Endothelial cell of umbilical vein (primary cell): ENCODE results near the gene RNF157. TPM values are rescaled to one million over a fixed set of nuclear protein-coding genes. Genes with fewer than 3 reads are reported as not detected.

Experiments used
- BruUV-seq: library from RNA; stranded (reverse); fragments of 400-500 nt; replicated peaks from 2 replicates; lab custom pipeline; 2021; lab: Mats Ljungman, UMichigan
- CTCF ChIA-PET: fragments of 300-600, 350-600 bp; sonication (Branson Sonifier 250); formaldehyde crosslinking; loops from one replicate; lab custom pipeline; 2021; ENCODE audit warnings: antibody characterized with exemption, inconsistent platforms; lab: Charles Lee
- POLR2A ChIA-PET: fragments of 300-600, 350-600 bp; sonication (Branson Sonifier 250); formaldehyde crosslinking; loops from one replicate; lab custom pipeline; 2021; ENCODE audit warnings: antibody characterized with exemption, inconsistent platforms; lab: Charles Lee
- DNase-seq: peaks from one replicate; pipeline ENCODE4 v3.0.0-alpha.2; 2011; ENCODE audit warnings: low read depth, low spot score
- FAIRE-seq: peaks from 2 replicates; lab custom pipeline; 2011; peaks lifted over from hg19 to GRCh38; lab: Jason Lieb, UNC
- H2AFZ ChIP-seq: 2 replicates; pipeline ENCODE4 v1.6.0; 2012; ENCODE audit warnings: low read depth, low read length, control low read depth, inconsistent platforms
- H3K27ac ChIP-seq: 2 replicates; pipeline ENCODE4 v1.5.1; 2011; ENCODE audit warnings: low read depth, mild to moderate bottlenecking, control low read depth, low read length, moderate library complexity; ENCODE audit not compliant: insufficient read depth
- H3K27me3 ChIP-seq, 2 experiments: 2 replicates each; pipeline versions ENCODE4 v1.6.0 to v1.6.1; 2011; ENCODE audit warnings: low read length in 2 of 2, mixed read lengths in 1 of 2; ENCODE audit not compliant: control insufficient read depth in 2 of 2, insufficient read depth in 2 of 2
- H3K36me3 ChIP-seq, 2 experiments: 2 replicates in 1 of 2; 3 replicates in 1 of 2; pipeline ENCODE4 v1.5.1; 2011; ENCODE audit warnings: low read length in 2 of 2, mild to moderate bottlenecking in 1 of 2, moderate library complexity in 1 of 2; ENCODE audit not compliant: control insufficient read depth in 2 of 2, insufficient read depth in 2 of 2; ENCODE audit errors: extremely low read depth in 1 of 2
- H3K4me1 ChIP-seq: 3 replicates; pipeline ENCODE4 v1.5.1; 2011; ENCODE audit warnings: mild to moderate bottlenecking, low read length; ENCODE audit not compliant: control insufficient read depth, insufficient read depth; ENCODE audit errors: extremely low read depth
- H3K4me2 ChIP-seq: 2 replicates; pipeline ENCODE4 v1.6.1; 2011; ENCODE audit warnings: low read length, control low read depth, mixed read lengths; ENCODE audit not compliant: insufficient read depth
- H3K4me3 ChIP-seq, 3 experiments: fragments of 200-600 bp in 1 of 3; sonication (generic), shearing (Covaris generic) in 1 of 3; replicated peaks in 1 of 3; 2 replicates each; pipeline ENCODE4 v1.5.1; 2011 to 2016; ENCODE audit warnings: control low read depth in 3 of 3, low read length in 3 of 3, mild to moderate bottlenecking in 2 of 3, inconsistent platforms in 1 of 3, low read depth in 1 of 3, moderate library complexity in 1 of 3; ENCODE audit not compliant: insufficient read depth in 1 of 3
- H3K79me2 ChIP-seq: 2 replicates; pipeline ENCODE4 v1.6.0; 2012; ENCODE audit warnings: low read length, inconsistent platforms; ENCODE audit not compliant: control insufficient read depth, insufficient read depth
- H3K9ac ChIP-seq: replicated peaks from 2 replicates; pipeline ENCODE3; 2011; ENCODE audit warnings: low read length, control low read depth; ENCODE audit not compliant: insufficient read depth; ENCODE audit errors: extremely low read depth
- H3K9me1 ChIP-seq: replicated peaks from 3 replicates; pipeline ENCODE4 v1.6.0; 2011; ENCODE audit warnings: mild to moderate bottlenecking, low read length; ENCODE audit not compliant: control insufficient read depth, insufficient read depth; ENCODE audit errors: extremely low read depth
- H3K9me3 ChIP-seq: replicated peaks from 2 replicates; pipeline ENCODE4 v1.5.1; 2012; ENCODE audit warnings: low read length, inconsistent platforms; ENCODE audit not compliant: control insufficient read depth, insufficient read depth
- H4K20me1 ChIP-seq: replicated peaks from 2 replicates; pipeline ENCODE3; 2011; ENCODE audit warnings: mild to moderate bottlenecking, low read length; ENCODE audit not compliant: control insufficient read depth, insufficient read depth; ENCODE audit errors: extremely low read depth
- CTCF ChIP-seq, 2 donors: IDR thresholded peaks; 1 replicate in 1 of 2; 2 replicates in 1 of 2; pipeline ENCODE4 v1.5.1; 2011; ENCODE audit warnings: low read length in 2 of 2, mild to moderate bottlenecking in 2 of 2, moderate library complexity in 2 of 2, control low read depth in 1 of 2, inconsistent platforms in 1 of 2, low read depth in 1 of 2; ENCODE audit not compliant: insufficient read depth in 1 of 2; ENCODE audit errors: extremely low read depth in 1 of 2
- EZH2 ChIP-seq: IDR thresholded peaks from 2 replicates; pipeline ENCODE4 v1.6.1; 2012; ENCODE audit warnings: borderline replicate concordance, low read depth, mild to moderate bottlenecking, moderate library complexity, low read length, inconsistent platforms; ENCODE audit not compliant: severe bottlenecking
- FOS ChIP-seq: IDR thresholded peaks from 2 replicates; pipeline ENCODE4 v1.6.1; 2011; ENCODE audit warnings: mild to moderate bottlenecking, low read length, moderate library complexity, borderline replicate concordance; ENCODE audit not compliant: insufficient read depth
- GATA2 ChIP-seq: IDR thresholded peaks from 2 replicates; pipeline ENCODE4 v1.7.0; 2011; ENCODE audit warnings: low read depth, mild to moderate bottlenecking, moderate library complexity, mixed read lengths, low read length; ENCODE audit not compliant: insufficient read length, insufficient read depth
- JUN ChIP-seq: IDR thresholded peaks from 2 replicates; pipeline ENCODE4 v1.6.1; 2011; ENCODE audit warnings: borderline replicate concordance, low read depth; ENCODE audit not compliant: insufficient read length, insufficient read depth
- MYC ChIP-seq: IDR thresholded peaks from one replicate; pipeline ENCODE4 v1.6.1; 2011; ENCODE audit warnings: mild to moderate bottlenecking, low read depth, low read length
- POLR2A ChIP-seq: IDR thresholded peaks from 2 replicates; pipeline ENCODE4 v1.6.1; 2012; ENCODE audit warnings: low read depth, mild to moderate bottlenecking, control low read depth, low read length
- POLR2AphosphoS5 ChIP-seq: IDR thresholded peaks from 2 replicates; pipeline ENCODE4 v1.6.1; 2012; ENCODE audit warnings: low read depth, mild to moderate bottlenecking, control low read depth, low read length, moderate library complexity; ENCODE audit not compliant: insufficient read depth
- dilution Hi-C: fragments of 300-500 bp; cut with MboI; formaldehyde crosslinking; loops from one replicate; pipeline ENCODE4 v1.15.0; 2019; ENCODE audit warnings: low sequenced_read_pairs; ENCODE audit not compliant: extremely low pct_ligation_motif_present
- intact Hi-C: fragments of 100-400 bp; cut with micrococcal nuclease; formaldehyde crosslinking; loops from one replicate; pipeline ENCODE4 v1.10.0; 2022
- polyA plus RNA-seq, 4 experiments: library from polyadenylated mRNA; depleted of rRNA in 3 of 4; stranded (reverse) in 3 of 4; unstranded in 1 of 4; fragments of >200 nt; gene quantifications; 2 replicates each; pipeline versions ENCODE4 v1.2.1 to v1.2.3, GENCODE V29; 2011 to 2012; ENCODE audit warnings: missing spikeins in 1 of 4
- total RNA-seq: library from RNA; stranded (reverse); gene quantifications from 2 replicates; pipeline ENCODE4 v1.2.3, GENCODE V29; 2021
- TF ChIP-seq, protein P1 (sequence below): IDR thresholded peaks from 2 replicates; pipeline ENCODE4 v1.6.1; 2011; ENCODE audit not compliant: insufficient read depth, insufficient read length

RNF157 gene
- total and polyA plus RNA-seq, 2 donors (not counting 3 experiments of a cell fraction or from before 2014, with no cell fraction given), result 0.07 to 0.86 TPM

DNA sequence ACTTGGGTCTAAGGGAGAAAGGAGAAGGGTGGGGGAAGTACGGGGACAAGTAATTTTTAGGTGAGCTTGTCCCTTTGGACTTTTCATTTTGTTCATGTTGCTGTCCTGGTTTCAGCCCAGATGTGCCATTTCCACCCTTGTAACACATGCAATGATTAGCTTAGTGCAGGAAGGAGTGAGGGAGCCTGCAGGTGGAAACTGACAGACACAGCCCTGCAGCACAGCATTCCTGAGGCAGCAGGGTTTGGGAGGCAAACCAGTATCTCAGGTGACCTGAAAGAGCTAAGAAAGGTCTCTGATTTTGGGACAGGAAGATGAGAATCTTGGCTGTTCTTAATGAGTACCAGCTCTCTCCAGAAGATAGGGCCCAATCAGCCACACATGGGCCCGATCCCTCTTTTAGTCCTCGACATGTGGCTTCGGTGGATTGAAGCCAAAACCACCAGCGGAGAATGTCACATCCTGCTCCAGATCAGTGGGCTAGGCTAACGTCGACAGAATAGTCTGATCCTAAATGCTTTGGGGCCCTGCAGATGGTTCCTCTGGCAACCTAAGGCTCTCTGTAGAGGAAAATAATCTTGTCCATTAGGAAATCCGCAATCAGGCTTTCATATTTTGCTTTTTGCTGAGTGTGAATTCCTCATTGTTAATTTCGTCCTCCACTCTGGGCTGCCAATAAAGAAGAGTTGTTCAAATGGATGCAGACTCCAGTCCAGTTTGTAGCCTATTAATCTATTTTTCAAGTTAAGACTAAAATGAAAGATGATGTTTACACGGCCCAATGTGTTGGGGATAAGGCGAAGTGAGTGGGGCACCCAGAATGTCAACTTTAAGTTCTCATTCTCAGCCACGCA is 3.8 kb upstream of the RNF157 start:
- Histone ChIP-seq H3K4me1 (peaks cover 7% of the 10 kb centered on the region), H3K36me3 (no peaks in the 10 kb centered on the region), H3K9ac (no peak overlapping the region), H3K27me3 (peaks cover 35 to 42% of the 10 kb centered on the region in 2 experiments), H3K9me1 (no peaks in the 10 kb centered on the region), H3K4me2 (no peak overlapping the region), H3K4me3 (no peak overlapping the region), H4K20me1 (no peaks in the 10 kb centered on the region), H3K9me3 (no peaks in the 10 kb centered on the region), H2AFZ (no peak overlapping the region), H3K79me2 (no peaks in the 10 kb centered on the region), H3K27ac (no peak overlapping the region)
- FAIRE-seq, result no peak
- POLR2A ChIA-PET, result no interaction called here
- no peak for DNase-seq
- intact Hi-C loops (no loop called here), dilution Hi-C loops (no loop called here)
- TF ChIP-seq EZH2 (no peak), JUN (no peak), CTCF (IDR thresholded peaks at IDR 0.05; ENCODE audit: extremely low read depth in 1 of 2, insufficient read depth in 1 of 2, low read depth in 1 of 2, low read length in 2 of 2) (no peak), POLR2AphosphoS5 (no peak), FOS (no peak), POLR2A (no peak), MYC (no peak), GATA2 (no peak)
- TF ChIP-seq, protein P1, sequence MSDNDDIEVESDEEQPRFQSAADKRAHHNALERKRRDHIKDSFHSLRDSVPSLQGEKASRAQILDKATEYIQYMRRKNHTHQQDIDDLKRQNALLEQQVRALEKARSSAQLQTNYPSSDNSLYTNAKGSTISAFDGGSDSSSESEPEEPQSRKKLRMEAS, result no peak
- CTCF ChIA-PET, result interaction anchor here (1.3 to 7.2 kb wide), 3 partner anchors 15 to 35 kb away, joined by 3 to 125 read pairs (median 4); no protein-coding TSS in a partner anchor
- no TSS peak for BruUV-seq
